Loucy (cell line): ENCODE measurements around the gene RIMKLB.

Experiments
- H2AFZ ChIP-seq: fragments of 200-600 bp; sonication (generic); 2 replicates; pipeline ENCODE4 v1.6.0; 2016; ENCODE audit warnings: antibody characterized with exemption, mild to moderate bottlenecking, low read length, moderate library complexity
- H3F3A ChIP-seq: fragments of 200-600 bp; 2 replicates; pipeline ENCODE4 v1.6.0; 2016; ENCODE audit warnings: antibody characterized with exemption, low read depth, mild to moderate bottlenecking
- H3K27me3 ChIP-seq: fragments of 200-600 bp; sonication (generic); 2 replicates; pipeline ENCODE4 v1.6.1; 2014; ENCODE audit warnings: low read length, mild to moderate bottlenecking; ENCODE audit not compliant: insufficient read depth, poor library complexity, severe bottlenecking
- H3K36me3 ChIP-seq: fragments of 200-600 bp; sonication (generic); 2 replicates; pipeline ENCODE4 v1.6.1; 2016; ENCODE audit warnings: low read length; ENCODE audit not compliant: insufficient read depth
- H3K4me1 ChIP-seq: fragments of 200-600 bp; sonication (generic); 2 replicates; pipeline ENCODE4 v1.5.1; 2014; ENCODE audit warnings: low read length, mild to moderate bottlenecking; ENCODE audit not compliant: insufficient read depth, poor library complexity, severe bottlenecking
- H3K4me2 ChIP-seq: fragments of 200-600 bp; sonication (generic); 2 replicates; pipeline ENCODE4 v1.6.0; 2014; ENCODE audit warnings: antibody characterized with exemption, low read length, low read depth, mild to moderate bottlenecking; ENCODE audit not compliant: poor library complexity, severe bottlenecking
- H3K4me3 ChIP-seq: fragments of 200-600 bp; sonication (generic); 2 replicates; pipeline ENCODE4 v1.5.1; 2014; ENCODE audit warnings: low read length, mild to moderate bottlenecking, mixed read lengths; ENCODE audit not compliant: poor library complexity, severe bottlenecking
- H3K79me2 ChIP-seq: fragments of 200-600 bp; sonication (generic); 2 replicates; pipeline ENCODE4 v1.6.1; 2014; ENCODE audit warnings: low read length; ENCODE audit not compliant: insufficient read depth
- H3K9ac ChIP-seq: fragments of 200-600 bp; sonication (generic); 2 replicates; pipeline ENCODE4 v1.6.0; 2014; ENCODE audit warnings: mild to moderate bottlenecking, low read depth, low read length, moderate library complexity; ENCODE audit not compliant: poor library complexity, severe bottlenecking
- H3K9me2 ChIP-seq: fragments of 200-600 bp; sonication (generic); replicated peaks from 2 replicates; pipeline ENCODE4 v1.6.1; 2016; ENCODE audit warnings: low read depth, low read length, mixed read lengths
- H3K9me3 ChIP-seq: fragments of 200-600 bp; sonication (generic); 2 replicates; pipeline ENCODE4 v1.6.1; 2014; ENCODE audit warnings: mild to moderate bottlenecking, antibody characterized with exemption, low read length, low read depth; ENCODE audit not compliant: insufficient read depth
- H4K20me1 ChIP-seq: fragments of 200-600 bp; sonication (generic); 2 replicates; pipeline ENCODE4 v1.6.0; 2014; ENCODE audit warnings: antibody characterized with exemption, low read length, mild to moderate bottlenecking; ENCODE audit not compliant: insufficient read depth, poor library complexity, severe bottlenecking
- CTCF ChIP-seq: fragments of 200-600 bp; sonication (generic); conservative IDR thresholded peaks from 2 replicates; pipeline ENCODE4 v1.5.1; 2014; ENCODE audit warnings: mild to moderate bottlenecking, antibody characterized with exemption, low read length
- EZH2phosphoT487 ChIP-seq: fragments of 200-600 bp; IDR thresholded peaks from 2 replicates; pipeline ENCODE4 v1.6.1; 2018; ENCODE audit warnings: antibody characterized with exemption, mild to moderate bottlenecking, moderate library complexity, borderline replicate concordance

The RIMKLB gene

GRCh38 chr12:8701046-8701660, 3.4 kb downstream of the RIMKLB start:
- Histone ChIP-seq H3K9me2 (no peaks in the 10 kb centered on the region), H3K27me3 (no peaks in the 10 kb centered on the region), H3F3A (no peaks in the 10 kb centered on the region), H3K9me3 (no peaks in the 10 kb centered on the region), H3K79me2 (peaks cover 78% of the 10 kb centered on the region), H2AFZ (no peak overlapping the region), H3K36me3 (no peaks in the 10 kb centered on the region), H3K4me2 (peak overlapping the region; percentile 97), H3K9ac (peak overlapping the region; percentile 92), H4K20me1 (peaks cover 42% of the 10 kb centered on the region), H3K4me3 (peak overlapping the region; percentile 78), H3K4me1 (peaks cover 53% of the 10 kb centered on the region)
- no peak for TF ChIP-seq CTCF
- no peak for TF ChIP-seq EZH2phosphoT487

- peak overlapping the region; percentile 97 for H3K4me2 ChIP-seq
- no peaks in the 10 kb centered on the region for H3K27me3 ChIP-seq
Measured at GRCh38 chr12:8702159-8702558, 4.4 kb downstream of the RIMKLB start.

GRCh38 chr12:8709124-8709830, 11.5 kb downstream of the RIMKLB start:
- Histone ChIP-seq H3K36me3 (no peaks in the 10 kb centered on the region; the same call in 1 of the 2 replicates), H3K9me2 (no peaks in the 10 kb centered on the region), H3F3A (no peaks in the 10 kb centered on the region), H3K9ac (no peak overlapping the region), H3K79me2 (peaks cover 75% of the 10 kb centered on the region), H2AFZ (no peak overlapping the region), H3K27me3 (no peaks in the 10 kb centered on the region), H3K9me3 (no peaks in the 10 kb centered on the region), H3K4me3 (peak overlapping the region; percentile 35), H3K4me1 (peaks cover 15% of the 10 kb centered on the region), H4K20me1 (peaks cover 26% of the 10 kb centered on the region), H3K4me2 (peak overlapping the region; percentile 40)
- no peak for TF ChIP-seq CTCF
- no peak for TF ChIP-seq EZH2phosphoT487

More at GRCh38 chr12:8702159-8702558, 4.4 kb downstream of the RIMKLB start:
- peaks cover 44% of the 10 kb centered on the region for H4K20me1 ChIP-seq
- TF ChIP-seq CTCF: no peak
- no peak for TF ChIP-seq EZH2phosphoT487
- H3K9me2 ChIP-seq: no peaks in the 10 kb centered on the region
- peak overlapping the region; percentile 78 for H3K4me3 ChIP-seq
- H3K4me1 ChIP-seq: peaks cover 44% of the 10 kb centered on the region
- no peaks in the 10 kb centered on the region for H3K9me3 ChIP-seq
- H2AFZ ChIP-seq: no peak overlapping the region
- H3K9ac ChIP-seq: peak overlapping the region; percentile 19
- peaks cover 85% of the 10 kb centered on the region for H3K79me2 ChIP-seq
- H3F3A ChIP-seq: no peaks in the 10 kb centered on the region
- no peaks in the 10 kb centered on the region for H3K36me3 ChIP-seq
